HG02840 (cell line): ENCODE data around the gene CKAP2L.

ENCODE experiments used
- ATAC-seq: cut with Tn5 transposase; IDR thresholded peaks from one replicate; pipeline ENCODE4 v1.9.1; 2021; ENCODE audit warnings: mild to moderate bottlenecking, moderate library complexity, moderate number of reproducible peaks; ENCODE audit not compliant: unreplicated experiment, low FRiP score

The CKAP2L gene

GRCh38 chr2:112687522-112687921 lies 76.9 kb downstream of the CKAP2L start:
- no peak for ATAC-seq
